Neural cell (in vitro differentiated cells): ENCODE measurements around the gene WDFY3. TPM values are rescaled to one million over a fixed set of nuclear protein-coding genes. Genes with fewer than 3 reads are reported as not detected.
"Not testable (repeated sequence)": the region's sequence is repeated elsewhere in the genome, so short reads cannot be mapped to it uniquely, and the experiment has no call there.

Experiments used
- H2AFZ ChIP-seq: fragments of 200-600, 300-800 bp; sonication (generic), shearing (Covaris generic); 2 replicates; pipeline ENCODE4 v1.6.0; 2014; ENCODE audit warnings: low read depth, mild to moderate bottlenecking, antibody characterized with exemption, low read length, moderate library complexity
- H3F3A ChIP-seq: fragments of 200-600 bp; shearing (Covaris generic); 2 replicates; pipeline ENCODE4 v1.6.1; 2016; ENCODE audit warnings: mild to moderate bottlenecking, moderate library complexity, mixed read lengths, antibody characterized with exemption, low read length; ENCODE audit not compliant: insufficient read depth, poor library complexity, severe bottlenecking
- H3K27ac ChIP-seq: fragments of 200-600, 300-800 bp; sonication (generic), shearing (Covaris generic); 2 replicates; pipeline ENCODE4 v1.5.1; 2014; ENCODE audit warnings: mild to moderate bottlenecking, low read length, moderate library complexity
- H3K27me3 ChIP-seq: fragments of 300-800, 200-600 bp; sonication (generic), shearing (Covaris generic); 2 replicates; pipeline ENCODE4 v1.6.0; 2014; ENCODE audit warnings: mild to moderate bottlenecking, low read depth, low read length, moderate library complexity; ENCODE audit not compliant: insufficient read depth
- H3K36me3 ChIP-seq: fragments of 300-800, 200-600 bp; sonication (generic), shearing (Covaris generic); 2 replicates; pipeline ENCODE4 v1.5.1; 2014; ENCODE audit warnings: mild to moderate bottlenecking, antibody characterized with exemption, low read length, moderate library complexity; ENCODE audit not compliant: insufficient read depth
- H3K4me2 ChIP-seq: fragments of 300-800, 200-600 bp; sonication (generic), shearing (Covaris generic); 2 replicates; pipeline ENCODE4 v1.6.0; 2014; ENCODE audit warnings: mild to moderate bottlenecking, low read length
- H3K4me3 ChIP-seq: fragments of 300-800, 200-600 bp; sonication (generic), shearing (Covaris generic); 2 replicates; pipeline ENCODE4 v1.5.1; 2014; ENCODE audit warnings: mild to moderate bottlenecking, low read length, moderate library complexity
- H3K79me2 ChIP-seq: fragments of 200-600 bp; shearing (Covaris generic); replicated peaks from 2 replicates; pipeline ENCODE4 v1.6.0; 2014; ENCODE audit warnings: mild to moderate bottlenecking, low read length, moderate library complexity; ENCODE audit not compliant: insufficient read depth
- H3K9ac ChIP-seq: fragments of 300-800, 200-600 bp; sonication (generic), shearing (Covaris generic); 2 replicates; pipeline ENCODE4 v1.6.1; 2016; ENCODE audit warnings: mild to moderate bottlenecking, low read length, mixed read lengths
- H3K9me2 ChIP-seq: fragments of 200-600 bp; shearing (Covaris generic); 2 replicates; pipeline ENCODE4 v1.6.1; 2016; ENCODE audit warnings: mild to moderate bottlenecking, low read length, mixed read lengths; ENCODE audit not compliant: insufficient read depth
- H3K9me3 ChIP-seq: fragments of 200-600, 300-800 bp; sonication (generic), shearing (Covaris generic); 2 replicates; pipeline ENCODE4 v1.6.1; 2016; ENCODE audit warnings: mild to moderate bottlenecking, mixed run types, low read length, moderate library complexity, mixed read lengths
- H4K20me1 ChIP-seq: fragments of 200-600 bp; shearing (Covaris generic); 2 replicates; pipeline ENCODE4 v1.6.1; 2016; ENCODE audit warnings: mild to moderate bottlenecking, mixed run types; ENCODE audit not compliant: insufficient read depth
- CTCF ChIP-seq: fragments of 450-650 bp; IDR thresholded peaks from 2 replicates; pipeline ENCODE4 v1.5.1; 2014; ENCODE audit warnings: antibody characterized with exemption, mild to moderate bottlenecking, moderate library complexity; ENCODE audit not compliant: poor library complexity, severe bottlenecking
- EP300 ChIP-seq: fragments of 450-650 bp; conservative IDR thresholded peaks from 2 replicates; pipeline ENCODE4 v1.6.1; 2014; ENCODE audit warnings: antibody characterized with exemption, mild to moderate bottlenecking, moderate library complexity; ENCODE audit not compliant: poor library complexity, severe bottlenecking
- EZH2 ChIP-seq: fragments of 200-600, 300-800 bp; shearing (Covaris generic), sonication (generic); IDR thresholded peaks from 2 replicates; pipeline ENCODE4 v1.6.1; 2014; ENCODE audit warnings: antibody characterized with exemption, low read length, borderline replicate concordance, mild to moderate bottlenecking; ENCODE audit not compliant: insufficient read depth, poor library complexity, severe bottlenecking
- MXI1 ChIP-seq: fragments of 450-650 bp; conservative IDR thresholded peaks from 2 replicates; pipeline ENCODE4 v1.6.1; 2014; ENCODE audit warnings: antibody characterized with exemption, mild to moderate bottlenecking; ENCODE audit not compliant: poor library complexity, severe bottlenecking
- POLR2AphosphoS5 ChIP-seq: IDR thresholded peaks from 2 replicates; pipeline ENCODE4 v1.6.1; 2012
- RAD21 ChIP-seq: fragments of 450-650 bp; conservative IDR thresholded peaks from 2 replicates; pipeline ENCODE4 v1.6.1; 2014; ENCODE audit warnings: antibody characterized with exemption, mild to moderate bottlenecking, moderate library complexity
- REST ChIP-seq: IDR thresholded peaks from 2 replicates; pipeline ENCODE4 v1.6.1; 2012; ENCODE audit warnings: borderline replicate concordance
- SMC3 ChIP-seq: fragments of 450-650 bp; conservative IDR thresholded peaks from 2 replicates; pipeline ENCODE4 v1.6.1; 2014; ENCODE audit warnings: antibody characterized with exemption, mild to moderate bottlenecking, moderate library complexity; ENCODE audit not compliant: poor library complexity
- TAF1 ChIP-seq: IDR thresholded peaks from 2 replicates; pipeline ENCODE4 v1.6.1; 2012; ENCODE audit warnings: low read depth
- polyA plus RNA-seq: library from polyadenylated mRNA; depleted of rRNA; stranded (reverse); fragments of >200 nt; gene quantifications from 2 replicates; pipeline ENCODE4 v1.2.3, GENCODE V29; 2014

The WDFY3 gene
- polyA plus RNA-seq, 1 donor from 2014 or later = 39.8 TPM

- not testable (repeated sequence) for H3K4me2 ChIP-seq, H3F3A ChIP-seq, H2AFZ ChIP-seq, H3K79me2 ChIP-seq, H3K9me2 ChIP-seq, H3K9ac ChIP-seq, H3K27me3 ChIP-seq, H3K4me3 ChIP-seq, H3K36me3 ChIP-seq, H3K27ac ChIP-seq, H3K9me3 ChIP-seq, H4K20me1 ChIP-seq
Measured at GRCh38 chr4:84829633-84830032, 136.9 kb downstream of the WDFY3 start.

- no peak overlapping the region for H3K9ac ChIP-seq
- no peaks in the 10 kb centered on the region for H3K27me3 ChIP-seq
- no peak overlapping the region for H3K27ac ChIP-seq
- H3K36me3 ChIP-seq = no peaks in the 10 kb centered on the region
- no peaks in the 10 kb centered on the region for H4K20me1 ChIP-seq
- no peaks in the 10 kb centered on the region for H3K9me3 ChIP-seq
- H3K9me2 ChIP-seq = no peaks in the 10 kb centered on the region
- no peaks in the 10 kb centered on the region for H3K79me2 ChIP-seq
- no peak overlapping the region for H2AFZ ChIP-seq
- H3K4me2 ChIP-seq = no peak overlapping the region
- no peaks in the 10 kb centered on the region for H3F3A ChIP-seq
- no peak overlapping the region for H3K4me3 ChIP-seq
- no peak for TF ChIP-seq EP300
- no peak for TF ChIP-seq EZH2
- no peak for TF ChIP-seq MXI1
- no peak for TF ChIP-seq POLR2AphosphoS5
- no peak for TF ChIP-seq SMC3
- no peak for TF ChIP-seq REST
- TF ChIP-seq TAF1 = no peak
- no peak for TF ChIP-seq RAD21
- TF ChIP-seq CTCF = no peak
Measured at GRCh38 chr4:84826681-84827080, 139.8 kb downstream of the WDFY3 start.

GRCh38 chr4:84825701-84826341 lies 140.7 kb downstream of the WDFY3 start:
- no peak overlapping the region for H3K27ac ChIP-seq
- no peak overlapping the region for H3K9ac ChIP-seq
- H2AFZ ChIP-seq = no peak overlapping the region
- no peaks in the 10 kb centered on the region for H3K9me2 ChIP-seq
- H3K4me3 ChIP-seq = no peak overlapping the region
- no peaks in the 10 kb centered on the region for H4K20me1 ChIP-seq
- H3K9me3 ChIP-seq = no peaks in the 10 kb centered on the region
- no peak overlapping the region for H3K4me2 ChIP-seq
- H3K27me3 ChIP-seq = no peaks in the 10 kb centered on the region
- TF ChIP-seq REST (no peak), MXI1 (no peak), EZH2 (no peak), TAF1 (no peak)
- H3F3A ChIP-seq = no peaks in the 10 kb centered on the region
- no peaks in the 10 kb centered on the region for H3K36me3 ChIP-seq
- no peaks in the 10 kb centered on the region for H3K79me2 ChIP-seq
